Spleen (tissue), 7 donors: ENCODE results near the gene MYCN.

Source experiments
- POLR2A ChIP-seq, 3 donors: fragments of 450-650 bp; IDR thresholded peaks; one replicate each; pipeline ENCODE4 v1.5.1; 2017; ENCODE audit warnings: antibody characterized with exemption in 3 of 3, mild to moderate bottlenecking in 1 of 3
- POLR2AphosphoS5 ChIP-seq, 3 donors: sonication (generic); formaldehyde crosslinking; IDR thresholded peaks; one replicate each; pipeline ENCODE4 v1.5.1; 2017; ENCODE audit warnings: antibody characterized with exemption in 3 of 3
- TF ChIP-seq, protein P1 (sequence below), 11 experiments: fragments of 200-600 bp in 7 of 11; fragments of 450-650 bp in 4 of 11; sonication (generic) in 4 of 11; IDR thresholded peaks in 8 of 11; conservative IDR thresholded peaks in 3 of 11; 1 replicate in 7 of 11; 2 replicates in 4 of 11; pipeline versions ENCODE4 v1.4.0 to v1.8.0; 2016 to 2021; ENCODE audit warnings: antibody characterized with exemption in 11 of 11, inconsistent platforms in 4 of 11, mild to moderate bottlenecking in 1 of 11
- donor health status: DM: no; HTN: no; CAD: no; lungs with moderate emphysema.
- donor health status: DM: no; HTN: no; CAD: no.
- donor health status: DM: no; HTN: no; CAD: no.

DNA sequence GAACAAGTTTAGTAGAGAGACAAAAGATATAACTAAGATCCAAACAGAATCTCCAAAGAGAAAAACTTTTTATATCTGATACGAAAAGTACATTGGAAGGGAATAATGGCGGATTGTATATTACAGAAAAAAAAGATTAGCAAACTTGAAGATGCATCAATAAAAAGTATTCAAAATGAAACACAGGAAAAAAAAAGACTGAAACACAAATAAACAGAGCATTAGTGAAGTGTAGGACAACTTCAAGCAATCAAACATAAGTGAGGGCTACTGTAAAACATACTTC, 41.1 kb upstream of the MYCN start:
- TF ChIP-seq, protein P1, sequence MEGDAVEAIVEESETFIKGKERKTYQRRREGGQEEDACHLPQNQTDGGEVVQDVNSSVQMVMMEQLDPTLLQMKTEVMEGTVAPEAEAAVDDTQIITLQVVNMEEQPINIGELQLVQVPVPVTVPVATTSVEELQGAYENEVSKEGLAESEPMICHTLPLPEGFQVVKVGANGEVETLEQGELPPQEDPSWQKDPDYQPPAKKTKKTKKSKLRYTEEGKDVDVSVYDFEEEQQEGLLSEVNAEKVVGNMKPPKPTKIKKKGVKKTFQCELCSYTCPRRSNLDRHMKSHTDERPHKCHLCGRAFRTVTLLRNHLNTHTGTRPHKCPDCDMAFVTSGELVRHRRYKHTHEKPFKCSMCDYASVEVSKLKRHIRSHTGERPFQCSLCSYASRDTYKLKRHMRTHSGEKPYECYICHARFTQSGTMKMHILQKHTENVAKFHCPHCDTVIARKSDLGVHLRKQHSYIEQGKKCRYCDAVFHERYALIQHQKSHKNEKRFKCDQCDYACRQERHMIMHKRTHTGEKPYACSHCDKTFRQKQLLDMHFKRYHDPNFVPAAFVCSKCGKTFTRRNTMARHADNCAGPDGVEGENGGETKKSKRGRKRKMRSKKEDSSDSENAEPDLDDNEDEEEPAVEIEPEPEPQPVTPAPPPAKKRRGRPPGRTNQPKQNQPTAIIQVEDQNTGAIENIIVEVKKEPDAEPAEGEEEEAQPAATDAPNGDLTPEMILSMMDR (IDR thresholded peaks at IDR 0.05 in 8 of 11, conservative IDR thresholded peaks at IDR 0.05 in 3 of 11), result no peak
- TF ChIP-seq POLR2A (IDR thresholded peaks at IDR 0.05), result no peak
- no peak for TF ChIP-seq POLR2AphosphoS5 (IDR thresholded peaks at IDR 0.05)
